PC-9 (cell line): ENCODE measurements around the gene PRKAR2B.

Experiments used
- EZH2 ChIP-seq: fragments of 200-600 bp; sonication (generic); IDR thresholded peaks from 2 replicates; pipeline ENCODE4 v1.8.0; 2017; ENCODE audit warnings: antibody characterized with exemption, low read depth
- TF ChIP-seq, protein P1 (sequence below): fragments of 200-600 bp; sonication (generic); conservative IDR thresholded peaks from 2 replicates; pipeline ENCODE4 v1.6.1; 2017; ENCODE audit warnings: mixed run types, antibody characterized with exemption, mild to moderate bottlenecking, moderate library complexity

- TF ChIP-seq, protein P1, sequence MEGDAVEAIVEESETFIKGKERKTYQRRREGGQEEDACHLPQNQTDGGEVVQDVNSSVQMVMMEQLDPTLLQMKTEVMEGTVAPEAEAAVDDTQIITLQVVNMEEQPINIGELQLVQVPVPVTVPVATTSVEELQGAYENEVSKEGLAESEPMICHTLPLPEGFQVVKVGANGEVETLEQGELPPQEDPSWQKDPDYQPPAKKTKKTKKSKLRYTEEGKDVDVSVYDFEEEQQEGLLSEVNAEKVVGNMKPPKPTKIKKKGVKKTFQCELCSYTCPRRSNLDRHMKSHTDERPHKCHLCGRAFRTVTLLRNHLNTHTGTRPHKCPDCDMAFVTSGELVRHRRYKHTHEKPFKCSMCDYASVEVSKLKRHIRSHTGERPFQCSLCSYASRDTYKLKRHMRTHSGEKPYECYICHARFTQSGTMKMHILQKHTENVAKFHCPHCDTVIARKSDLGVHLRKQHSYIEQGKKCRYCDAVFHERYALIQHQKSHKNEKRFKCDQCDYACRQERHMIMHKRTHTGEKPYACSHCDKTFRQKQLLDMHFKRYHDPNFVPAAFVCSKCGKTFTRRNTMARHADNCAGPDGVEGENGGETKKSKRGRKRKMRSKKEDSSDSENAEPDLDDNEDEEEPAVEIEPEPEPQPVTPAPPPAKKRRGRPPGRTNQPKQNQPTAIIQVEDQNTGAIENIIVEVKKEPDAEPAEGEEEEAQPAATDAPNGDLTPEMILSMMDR, result no peak
- TF ChIP-seq EZH2, result no peak
These were observed 36.0 kb downstream of the PRKAR2B start for GRCh38 chr7:107080533-107080932.
